ENCODE data around the gene PHACTR2.

PHACTR2 gene

DNA sequence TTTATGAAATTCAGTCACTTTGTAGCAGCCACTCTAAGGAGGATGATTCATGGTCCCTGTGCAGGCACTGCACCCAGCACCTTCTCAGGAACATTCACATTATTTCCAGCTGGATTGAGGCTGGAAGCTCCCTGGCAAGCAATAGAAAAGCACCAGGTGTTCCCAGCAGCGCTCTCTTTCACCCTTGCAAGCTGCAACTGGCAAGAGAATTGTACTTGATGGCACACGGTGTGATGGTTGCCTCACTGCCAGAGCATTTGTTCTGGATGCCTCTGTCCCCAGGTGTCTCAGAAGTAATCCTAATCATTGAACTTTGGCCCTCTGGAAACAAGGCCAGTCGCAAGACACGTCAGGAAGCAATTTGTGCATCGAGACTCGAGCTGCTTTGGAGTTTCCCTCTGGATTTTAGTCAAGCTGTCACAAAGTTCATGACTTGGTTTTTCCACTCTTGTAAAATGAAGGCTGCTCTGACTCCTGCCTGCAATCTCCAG is 24.9 kb upstream of the PHACTR2 start:
- H2AFZ ChIP-seq (ENCODE audit: low read length): no peak overlapping the region
- H3K27ac ChIP-seq (replicated peaks; ENCODE audit: low read length): no peak overlapping the region
- H3K18ac ChIP-seq (ENCODE audit: low read length): no peak overlapping the region
- H3K4me1 ChIP-seq (ENCODE audit: control insufficient read depth in 2 of 2, insufficient read depth in 1 of 2, low read depth in 1 of 2, low read length in 2 of 2): no peaks in the 10 kb centered on the region
- H2BK15ac ChIP-seq (ENCODE audit: low read length): no peak overlapping the region
- WGBS, 2 donors (ENCODE audit: extremely low coverage in 2 of 2, insufficient read length in 2 of 2, insufficient replicate concordance in 1 of 2): no CpG with 5 or more reads among the region's 6 CpGs
- H2AK5ac ChIP-seq (ENCODE audit: low read depth, low read length): no peak overlapping the region
- H3K4ac ChIP-seq (ENCODE audit: low read length): no peak overlapping the region
- no peaks in the 10 kb centered on the region for H3K36me3 ChIP-seq (replicated peaks in 1 of 2; ENCODE audit: control insufficient read depth in 2 of 2, insufficient read depth in 2 of 2, low read length in 2 of 2)
- H4K8ac ChIP-seq (ENCODE audit: low read depth, low read length): no peak overlapping the region
- no peak overlapping the region for H3K4me2 ChIP-seq (ENCODE audit: insufficient read depth, low read length, poor library complexity, severe bottlenecking)
- H3K27me3 ChIP-seq (ENCODE audit: control insufficient read depth in 3 of 3, insufficient read depth in 3 of 3, low read depth in 1 of 3, low read length in 3 of 3): peaks cover 0 to 1% (median 0%) of the 10 kb centered on the region in 3 experiments
- no peak overlapping the region for H2BK12ac ChIP-seq (ENCODE audit: low read length)
- no peak overlapping the region for H3K9ac ChIP-seq (ENCODE audit: low read depth, low read length, poor library complexity)
- H3K4me3 ChIP-seq (ENCODE audit: low read length in 2 of 2): no peak overlapping the region
- DNase-seq (ENCODE audit: low spot score): no peak
- no peak overlapping the region for H3K14ac ChIP-seq (ENCODE audit: low read length)
- no peak overlapping the region for H3K23ac ChIP-seq (ENCODE audit: low read depth, low read length, poor library complexity)
- H2BK5ac ChIP-seq (ENCODE audit: low read length): no peak overlapping the region
- no peak overlapping the region for H4K91ac ChIP-seq (ENCODE audit: low read depth, low read length, poor library complexity)
- peaks cover 2% of the 10 kb centered on the region for H3K79me1 ChIP-seq (ENCODE audit: low read depth, low read length)
- H3K9me3 ChIP-seq (replicated peaks in 1 of 2; ENCODE audit: control insufficient read depth in 2 of 2, insufficient read depth in 1 of 2, low read depth in 1 of 2, low read length in 2 of 2): peaks cover 4 to 7% of the 10 kb centered on the region in 2 donors
- H2BK120ac ChIP-seq (ENCODE audit: low read depth, low read length): no peak overlapping the region

DNA sequence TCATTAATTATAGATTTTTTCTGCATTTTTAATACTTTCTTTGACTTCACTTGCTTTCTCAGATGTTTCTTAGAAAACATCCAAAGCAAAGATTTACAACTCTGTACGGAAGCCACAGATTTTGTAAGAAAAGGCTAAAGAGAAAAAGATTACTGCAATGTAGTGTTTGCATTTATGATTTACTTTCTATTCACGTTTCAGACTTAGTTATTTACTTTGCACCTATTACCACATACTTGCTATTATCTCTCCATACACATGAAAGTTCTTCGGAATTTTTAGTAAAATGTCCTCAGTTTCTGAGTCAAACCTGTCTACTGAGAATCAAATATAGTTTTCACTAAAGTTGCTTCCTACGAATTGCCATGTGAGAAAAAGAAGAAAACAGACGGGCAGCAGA is 22.2 kb upstream of the PHACTR2 start:
- H3K14ac ChIP-seq (ENCODE audit: low read length): no peak overlapping the region
- no peak overlapping the region for H2BK5ac ChIP-seq (ENCODE audit: low read length)
- no peak overlapping the region for H2BK15ac ChIP-seq (ENCODE audit: low read length)
- no peak overlapping the region for H3K9ac ChIP-seq (ENCODE audit: low read depth, low read length, poor library complexity)
- H4K8ac ChIP-seq (ENCODE audit: low read depth, low read length): no peak overlapping the region
- no peak overlapping the region for H3K23ac ChIP-seq (ENCODE audit: low read depth, low read length, poor library complexity)
- no peaks in the 10 kb centered on the region for H3K27me3 ChIP-seq (ENCODE audit: control insufficient read depth in 3 of 3, insufficient read depth in 3 of 3, low read depth in 1 of 3, low read length in 3 of 3)
- no peaks in the 10 kb centered on the region for H3K79me1 ChIP-seq (ENCODE audit: low read depth, low read length)
- no peak overlapping the region for H3K27ac ChIP-seq (replicated peaks; ENCODE audit: low read length)
- no peak overlapping the region for H3K4me2 ChIP-seq (ENCODE audit: insufficient read depth, low read length, poor library complexity, severe bottlenecking)
- H3K36me3 ChIP-seq (replicated peaks in 1 of 2; ENCODE audit: control insufficient read depth in 2 of 2, insufficient read depth in 2 of 2, low read length in 2 of 2): no peaks in the 10 kb centered on the region
- H2AK5ac ChIP-seq (ENCODE audit: low read depth, low read length): no peak overlapping the region
- no peak overlapping the region for H2BK120ac ChIP-seq (ENCODE audit: low read depth, low read length)
- H4K91ac ChIP-seq (ENCODE audit: low read depth, low read length, poor library complexity): no peak overlapping the region
- H3K4me1 ChIP-seq (ENCODE audit: control insufficient read depth in 2 of 2, insufficient read depth in 1 of 2, low read depth in 1 of 2, low read length in 2 of 2): no peaks in the 10 kb centered on the region
- H3K18ac ChIP-seq (ENCODE audit: low read length): no peak overlapping the region
- WGBS, 2 donors (ENCODE audit: extremely low coverage in 2 of 2, insufficient read length in 2 of 2, insufficient replicate concordance in 1 of 2): no CpG with 5 or more reads among the region's 5 CpGs
- H2AFZ ChIP-seq (ENCODE audit: low read length): no peak overlapping the region
- H3K4ac ChIP-seq (ENCODE audit: low read length): no peak overlapping the region
- H3K9me3 ChIP-seq (replicated peaks in 1 of 2; ENCODE audit: control insufficient read depth in 2 of 2, insufficient read depth in 1 of 2, low read depth in 1 of 2, low read length in 2 of 2): peaks cover 8 to 19% of the 10 kb centered on the region in 2 donors
- no peak overlapping the region for H3K4me3 ChIP-seq (ENCODE audit: low read length in 2 of 2)
- no peak overlapping the region for H2BK12ac ChIP-seq (ENCODE audit: low read length)
- DNase-seq (ENCODE audit: low spot score): no peak

DNA sequence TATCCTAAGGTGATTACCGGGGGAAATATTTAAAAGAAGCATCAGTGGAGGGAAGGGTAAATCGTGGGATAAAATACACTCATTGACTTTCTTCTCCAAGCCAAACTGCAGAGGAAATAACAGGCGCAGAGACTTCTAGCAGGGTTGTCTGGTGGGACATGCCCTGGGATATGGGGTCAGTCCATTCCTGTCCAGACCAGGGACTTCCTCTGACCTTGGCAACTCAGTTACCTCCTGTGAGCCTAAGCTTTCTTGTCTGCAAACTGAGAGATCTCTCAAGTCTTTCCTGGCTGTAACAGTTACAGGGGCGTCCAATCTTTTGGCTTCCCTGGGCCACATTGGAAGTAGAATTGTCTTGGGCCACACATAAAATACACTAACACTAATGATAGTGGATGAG is 21.7 kb upstream of the PHACTR2 start:
- Histone ChIP-seq H3K27me3 (ENCODE audit: control insufficient read depth in 3 of 3, insufficient read depth in 3 of 3, low read depth in 1 of 3, low read length in 3 of 3) (no peaks in the 10 kb centered on the region), H3K4me3 (ENCODE audit: low read length in 2 of 2) (no peak overlapping the region), H2BK120ac (ENCODE audit: low read depth, low read length) (no peak overlapping the region), H4K8ac (ENCODE audit: low read depth, low read length) (no peak overlapping the region), H3K18ac (ENCODE audit: low read length) (no peak overlapping the region), H3K36me3 (replicated peaks in 1 of 2; ENCODE audit: control insufficient read depth in 2 of 2, insufficient read depth in 2 of 2, low read length in 2 of 2) (no peaks in the 10 kb centered on the region), H3K4me1 (ENCODE audit: control insufficient read depth in 2 of 2, insufficient read depth in 1 of 2, low read depth in 1 of 2, low read length in 2 of 2) (no peaks in the 10 kb centered on the region), H3K23ac (ENCODE audit: low read depth, low read length, poor library complexity) (no peak overlapping the region), H3K79me1 (ENCODE audit: low read depth, low read length) (no peaks in the 10 kb centered on the region), H2BK15ac (ENCODE audit: low read length) (no peak overlapping the region), H3K9ac (ENCODE audit: low read depth, low read length, poor library complexity) (no peak overlapping the region), H2AK5ac (ENCODE audit: low read depth, low read length) (no peak overlapping the region), H4K91ac (ENCODE audit: low read depth, low read length, poor library complexity) (no peak overlapping the region), H3K27ac (replicated peaks; ENCODE audit: low read length) (no peak overlapping the region), H2BK5ac (ENCODE audit: low read length) (no peak overlapping the region), H3K4ac (ENCODE audit: low read length) (no peak overlapping the region), H2AFZ (ENCODE audit: low read length) (no peak overlapping the region), H3K4me2 (ENCODE audit: insufficient read depth, low read length, poor library complexity, severe bottlenecking) (no peak overlapping the region), H3K9me3 (replicated peaks in 1 of 2; ENCODE audit: control insufficient read depth in 2 of 2, insufficient read depth in 1 of 2, low read depth in 1 of 2, low read length in 2 of 2) (peaks cover 8 to 22% of the 10 kb centered on the region in 2 donors), H3K14ac (ENCODE audit: low read length) (no peak overlapping the region), H2BK12ac (ENCODE audit: low read length) (no peak overlapping the region)
- no peak for DNase-seq (ENCODE audit: low spot score)
- WGBS, 2 donors (ENCODE audit: extremely low coverage in 2 of 2, insufficient read length in 2 of 2, insufficient replicate concordance in 1 of 2): no CpG with 5 or more reads among the region's 4 CpGs

DNA sequence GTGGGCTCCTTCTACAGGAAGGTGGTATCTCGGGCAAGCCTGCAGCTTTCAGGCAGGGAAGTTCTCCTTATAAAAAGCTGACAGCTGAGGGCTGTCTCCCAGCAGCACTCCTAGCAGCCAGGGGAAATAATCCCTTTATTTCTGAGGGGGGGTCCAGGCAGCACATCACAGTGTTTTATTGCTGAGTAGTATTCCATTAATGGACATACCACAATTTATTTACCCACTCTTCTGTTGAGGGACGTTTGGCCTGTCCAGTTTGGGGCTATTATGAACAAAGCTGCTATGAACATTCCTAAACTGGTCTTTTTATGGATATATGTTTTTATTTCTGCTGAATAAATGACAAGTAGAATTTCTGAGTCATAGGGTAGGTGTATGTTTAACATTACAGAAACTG is 20.0 kb upstream of the PHACTR2 start:
- no peak overlapping the region for H3K14ac ChIP-seq (ENCODE audit: low read length)
- no peak overlapping the region for H3K27ac ChIP-seq (replicated peaks; ENCODE audit: low read length)
- no peak overlapping the region for H2BK15ac ChIP-seq (ENCODE audit: low read length)
- no peak overlapping the region for H3K9ac ChIP-seq (ENCODE audit: low read depth, low read length, poor library complexity)
- no peak overlapping the region for H2AK5ac ChIP-seq (ENCODE audit: low read depth, low read length)
- H3K4me2 ChIP-seq (ENCODE audit: insufficient read depth, low read length, poor library complexity, severe bottlenecking): no peak overlapping the region
- H2AFZ ChIP-seq (ENCODE audit: low read length): no peak overlapping the region
- DNase-seq (ENCODE audit: low spot score): no peak
- no peak overlapping the region for H4K8ac ChIP-seq (ENCODE audit: low read depth, low read length)
- H3K27me3 ChIP-seq (ENCODE audit: control insufficient read depth in 3 of 3, insufficient read depth in 3 of 3, low read depth in 1 of 3, low read length in 3 of 3): no peaks in the 10 kb centered on the region
- no CpG with 5 or more reads among the region's 2 CpGs for WGBS, 2 donors (ENCODE audit: extremely low coverage in 2 of 2, insufficient read length in 2 of 2, insufficient replicate concordance in 1 of 2)
- H3K36me3 ChIP-seq (replicated peaks in 1 of 2; ENCODE audit: control insufficient read depth in 2 of 2, insufficient read depth in 2 of 2, low read length in 2 of 2): no peaks in the 10 kb centered on the region
- H3K79me1 ChIP-seq (ENCODE audit: low read depth, low read length): no peaks in the 10 kb centered on the region
- no peak overlapping the region for H2BK120ac ChIP-seq (ENCODE audit: low read depth, low read length)
- no peak overlapping the region for H3K4me3 ChIP-seq (ENCODE audit: low read length in 2 of 2)
- no peak overlapping the region for H2BK5ac ChIP-seq (ENCODE audit: low read length)
- peaks cover 8 to 22% of the 10 kb centered on the region in 2 donors for H3K9me3 ChIP-seq (replicated peaks in 1 of 2; ENCODE audit: control insufficient read depth in 2 of 2, insufficient read depth in 1 of 2, low read depth in 1 of 2, low read length in 2 of 2)
- no peak overlapping the region for H3K18ac ChIP-seq (ENCODE audit: low read length)
- H3K4me1 ChIP-seq (ENCODE audit: control insufficient read depth in 2 of 2, insufficient read depth in 1 of 2, low read depth in 1 of 2, low read length in 2 of 2): no peaks in the 10 kb centered on the region
- H3K4ac ChIP-seq (ENCODE audit: low read length): no peak overlapping the region
- no peak overlapping the region for H2BK12ac ChIP-seq (ENCODE audit: low read length)
- no peak overlapping the region for H3K23ac ChIP-seq (ENCODE audit: low read depth, low read length, poor library complexity)
- no peak overlapping the region for H4K91ac ChIP-seq (ENCODE audit: low read depth, low read length, poor library complexity)
